ENCODE results near the gene GAB3.

DNA sequence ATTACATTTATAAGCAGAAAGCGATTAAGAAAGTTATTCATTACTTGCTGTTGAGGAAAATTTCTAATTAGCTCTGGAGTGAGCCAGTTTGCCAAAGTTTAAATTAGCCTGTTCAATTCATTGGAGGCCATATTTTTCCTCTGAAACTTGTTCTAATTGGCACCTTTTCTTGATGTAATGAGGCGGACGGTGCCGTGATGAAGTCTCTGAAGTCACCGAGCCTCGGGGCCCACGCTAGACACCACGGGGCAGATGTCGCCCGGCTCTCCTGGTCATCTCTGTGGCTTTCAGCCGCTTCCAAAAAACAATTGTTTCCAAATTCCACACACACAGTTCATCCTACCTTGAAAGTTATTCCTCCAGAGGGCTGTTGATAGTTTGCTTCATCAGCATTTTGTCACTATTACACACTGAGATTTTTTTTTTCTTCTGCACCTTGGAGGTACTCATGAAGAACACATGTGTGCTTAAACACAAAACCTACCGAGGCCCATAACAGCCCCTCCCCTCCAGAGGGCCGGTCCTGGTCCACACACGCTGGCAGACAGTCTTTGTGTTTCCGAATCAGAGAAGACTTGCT lies 93.6 kb downstream of the GAB3 start:
- TF ChIP-seq, protein P1, sequence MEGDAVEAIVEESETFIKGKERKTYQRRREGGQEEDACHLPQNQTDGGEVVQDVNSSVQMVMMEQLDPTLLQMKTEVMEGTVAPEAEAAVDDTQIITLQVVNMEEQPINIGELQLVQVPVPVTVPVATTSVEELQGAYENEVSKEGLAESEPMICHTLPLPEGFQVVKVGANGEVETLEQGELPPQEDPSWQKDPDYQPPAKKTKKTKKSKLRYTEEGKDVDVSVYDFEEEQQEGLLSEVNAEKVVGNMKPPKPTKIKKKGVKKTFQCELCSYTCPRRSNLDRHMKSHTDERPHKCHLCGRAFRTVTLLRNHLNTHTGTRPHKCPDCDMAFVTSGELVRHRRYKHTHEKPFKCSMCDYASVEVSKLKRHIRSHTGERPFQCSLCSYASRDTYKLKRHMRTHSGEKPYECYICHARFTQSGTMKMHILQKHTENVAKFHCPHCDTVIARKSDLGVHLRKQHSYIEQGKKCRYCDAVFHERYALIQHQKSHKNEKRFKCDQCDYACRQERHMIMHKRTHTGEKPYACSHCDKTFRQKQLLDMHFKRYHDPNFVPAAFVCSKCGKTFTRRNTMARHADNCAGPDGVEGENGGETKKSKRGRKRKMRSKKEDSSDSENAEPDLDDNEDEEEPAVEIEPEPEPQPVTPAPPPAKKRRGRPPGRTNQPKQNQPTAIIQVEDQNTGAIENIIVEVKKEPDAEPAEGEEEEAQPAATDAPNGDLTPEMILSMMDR (conservative IDR thresholded peaks at IDR 0.05 in 1 of 2, IDR thresholded peaks at IDR 0.05 in 1 of 2; ENCODE audit: low read depth in 1 of 2, low read length in 2 of 2), result no peak
- no peak for TF ChIP-seq EZH2 (IDR thresholded peaks at IDR 0.05; ENCODE audit: low read length, missing control alignments)

Data from fibroblast of lung (primary cell).